Sigmoid colon (tissue), 7 donors: Measurements from ENCODE around the gene MED31. TPM values are rescaled to one million over a fixed set of nuclear protein-coding genes. Genes with fewer than 3 reads are reported as not detected.

ENCODE experiments used
- DNase-seq: peaks from one replicate; pipeline ENCODE4 v3.0.0-alpha.2; 2019
- H3K27ac ChIP-seq, 4 donors: fragments of 200-600 bp; sonication (generic); one replicate each; pipeline ENCODE4 v1.5.1; 2016 to 2019; ENCODE audit warnings: mild to moderate bottlenecking in 1 of 4
- H3K27me3 ChIP-seq, 3 donors: fragments of 200-600 bp; sonication (generic); one replicate each; pipeline ENCODE4 v1.5.1; 2019; ENCODE audit warnings: mild to moderate bottlenecking in 1 of 3
- H3K36me3 ChIP-seq, 4 donors: fragments of 200-600 bp; sonication (generic); one replicate each; pipeline ENCODE4 v1.5.1; 2016 to 2019
- H3K4me1 ChIP-seq, 4 donors: fragments of 200-600 bp; sonication (generic); one replicate each; pipeline ENCODE4 v1.5.1; 2017 to 2019
- H3K4me3 ChIP-seq, 4 donors: fragments of 200-600 bp; sonication (generic); one replicate each; pipeline ENCODE4 v1.5.1; 2017 to 2019; ENCODE audit warnings: mild to moderate bottlenecking in 2 of 4, moderate library complexity in 1 of 4
- H3K9me3 ChIP-seq, 4 donors: fragments of 200-600 bp in 3 of 4; sonication (generic) in 3 of 4; one replicate each; pipeline versions ENCODE4 v1.5.1 to v1.6.1; 2013 to 2019
- EP300 ChIP-seq, 4 donors: sonication (generic); formaldehyde crosslinking; IDR thresholded peaks; one replicate each; pipeline ENCODE4 v1.6.1; 2017; ENCODE audit warnings: antibody characterized with exemption in 4 of 4
- POLR2A ChIP-seq, 2 donors: fragments of 450-650 bp; IDR thresholded peaks; one replicate each; pipeline ENCODE4 v1.6.1; 2016; ENCODE audit warnings: antibody characterized with exemption in 2 of 2, mild to moderate bottlenecking in 2 of 2, moderate library complexity in 2 of 2
- POLR2AphosphoS5 ChIP-seq, 4 donors: sonication (generic); formaldehyde crosslinking; IDR thresholded peaks; one replicate each; pipeline ENCODE4 v1.6.1; 2017; ENCODE audit warnings: antibody characterized with exemption in 4 of 4
- WGBS, 2 donors: extraction: QIAGEN DNeasy Blood & Tissue Kit; methylation state at CpG; one replicate each; pipeline ENCODE4 v1.1.7; 2013; 5-methylcytosine and 5-hydroxymethylcytosine counted together
- intact Hi-C: fragments of 100-400 bp; cut with DNase I; formaldehyde crosslinking; loops from one replicate; pipeline ENCODE4 v1.15.1; 2023
- polyA plus RNA-seq, 3 donors: library from polyadenylated mRNA; stranded (reverse); fragments of 200-250 nt; gene quantifications; one replicate each; pipeline ENCODE4 v1.2.3, GENCODE V29; 2013
- total RNA-seq, 4 donors: library from RNA; depleted of rRNA; stranded (reverse); fragments of >200 nt; gene quantifications; one replicate each; pipeline ENCODE4 v1.1.0, GENCODE V29; 2016
- TF ChIP-seq, protein P1 (sequence below), 4 experiments: fragments of 450-650 bp in 3 of 4; fragments of 200-600 bp in 1 of 4; IDR thresholded peaks; one replicate each; pipeline ENCODE4 v1.5.1; 2016 to 2019; ENCODE audit warnings: antibody characterized with exemption in 4 of 4, mild to moderate bottlenecking in 3 of 4, moderate library complexity in 2 of 4
- donor health status: healthy with polysubstance abuse.
- donor health status: Bipolar disorder and iron deficiency.
- donor health status: healthy.

Gene MED31
- total and polyA plus RNA-seq, 7 donors = 2.0 to 24.0 (median 8.6) TPM

DNA sequence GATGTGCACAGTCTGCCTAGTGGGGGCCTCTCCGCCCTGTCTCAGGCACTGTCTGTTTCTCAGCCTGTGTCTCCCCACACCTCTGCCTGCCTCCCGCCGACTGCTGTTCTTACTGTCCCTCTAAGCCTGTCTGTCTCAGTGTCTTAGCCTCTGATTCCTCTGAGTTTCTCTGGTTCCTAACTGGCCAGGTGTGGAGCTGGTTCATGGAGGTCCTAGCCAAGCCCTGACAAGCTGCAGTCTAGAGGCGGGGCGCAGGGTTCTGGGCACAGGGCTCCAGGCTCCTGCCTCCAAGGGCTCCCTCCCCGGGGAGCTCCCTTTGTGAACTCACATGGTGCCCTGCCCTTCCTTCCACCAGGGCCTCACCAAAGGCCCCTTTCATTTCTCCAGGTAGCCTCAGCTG is 19.6 kb upstream of the MED31 start:
- no peaks in the 10 kb centered on the region for H3K36me3 ChIP-seq

DNA sequence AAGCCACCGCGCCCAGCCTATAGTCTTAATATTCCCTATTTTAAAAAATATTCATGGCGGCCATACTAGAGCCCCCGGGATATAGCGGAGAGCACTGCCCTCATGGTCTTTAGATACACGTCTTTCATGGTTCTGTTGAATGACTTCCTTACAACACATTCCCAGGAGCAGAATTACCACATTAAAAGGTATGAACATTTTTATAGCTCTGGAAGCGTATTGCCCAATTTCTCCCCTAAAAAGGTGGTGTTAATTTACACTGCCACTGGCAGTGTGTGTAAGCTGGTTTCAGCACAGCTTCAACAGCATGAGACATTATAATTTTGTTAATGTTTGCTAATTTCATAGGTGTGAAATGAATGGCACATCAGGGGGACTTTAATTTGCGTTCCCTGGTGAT is 19.2 kb upstream of the MED31 start:
- 91 to 92% methylated on average over 8 of the region's 8 CpGs for WGBS, 2 donors
- TF ChIP-seq POLR2A (IDR thresholded peaks at IDR 0.05) = no peak
- no peak for TF ChIP-seq EP300 (IDR thresholded peaks at IDR 0.05)
- TF ChIP-seq, protein P1, sequence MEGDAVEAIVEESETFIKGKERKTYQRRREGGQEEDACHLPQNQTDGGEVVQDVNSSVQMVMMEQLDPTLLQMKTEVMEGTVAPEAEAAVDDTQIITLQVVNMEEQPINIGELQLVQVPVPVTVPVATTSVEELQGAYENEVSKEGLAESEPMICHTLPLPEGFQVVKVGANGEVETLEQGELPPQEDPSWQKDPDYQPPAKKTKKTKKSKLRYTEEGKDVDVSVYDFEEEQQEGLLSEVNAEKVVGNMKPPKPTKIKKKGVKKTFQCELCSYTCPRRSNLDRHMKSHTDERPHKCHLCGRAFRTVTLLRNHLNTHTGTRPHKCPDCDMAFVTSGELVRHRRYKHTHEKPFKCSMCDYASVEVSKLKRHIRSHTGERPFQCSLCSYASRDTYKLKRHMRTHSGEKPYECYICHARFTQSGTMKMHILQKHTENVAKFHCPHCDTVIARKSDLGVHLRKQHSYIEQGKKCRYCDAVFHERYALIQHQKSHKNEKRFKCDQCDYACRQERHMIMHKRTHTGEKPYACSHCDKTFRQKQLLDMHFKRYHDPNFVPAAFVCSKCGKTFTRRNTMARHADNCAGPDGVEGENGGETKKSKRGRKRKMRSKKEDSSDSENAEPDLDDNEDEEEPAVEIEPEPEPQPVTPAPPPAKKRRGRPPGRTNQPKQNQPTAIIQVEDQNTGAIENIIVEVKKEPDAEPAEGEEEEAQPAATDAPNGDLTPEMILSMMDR (IDR thresholded peaks at IDR 0.05) = no peak
- TF ChIP-seq POLR2AphosphoS5 (IDR thresholded peaks at IDR 0.05) = no peak
- no peak overlapping the region for H3K4me3 ChIP-seq
- no peaks in the 10 kb centered on the region for H3K9me3 ChIP-seq
- no peak overlapping the region for H3K27ac ChIP-seq
- no peak for DNase-seq
- no peaks in the 10 kb centered on the region for H3K36me3 ChIP-seq
- H3K4me1 ChIP-seq = no peaks in the 10 kb centered on the region
- H3K27me3 ChIP-seq = peaks cover 0 to 6% (median 0%) of the 10 kb centered on the region in 3 donors
- intact Hi-C loops = no loop called here

More for the DNA sequence above, 19.6 kb upstream of the MED31 start:
- Histone ChIP-seq H3K4me1 (no peaks in the 10 kb centered on the region), H3K27me3 (peaks cover 0 to 6% (median 0%) of the 10 kb centered on the region in 3 donors), H3K9me3 (no peaks in the 10 kb centered on the region), H3K27ac (no peak overlapping the region), H3K4me3 (no peak overlapping the region)
- WGBS, 2 donors = 83 to 91% methylated on average over 6 of the region's 6 CpGs
- intact Hi-C loops = no loop called here
- TF ChIP-seq POLR2AphosphoS5 (IDR thresholded peaks at IDR 0.05) (no peak), EP300 (IDR thresholded peaks at IDR 0.05) (no peak), POLR2A (IDR thresholded peaks at IDR 0.05) (no peak)
- TF ChIP-seq, protein P1 (IDR thresholded peaks at IDR 0.05) = no peak
- DNase-seq = no peak

DNA sequence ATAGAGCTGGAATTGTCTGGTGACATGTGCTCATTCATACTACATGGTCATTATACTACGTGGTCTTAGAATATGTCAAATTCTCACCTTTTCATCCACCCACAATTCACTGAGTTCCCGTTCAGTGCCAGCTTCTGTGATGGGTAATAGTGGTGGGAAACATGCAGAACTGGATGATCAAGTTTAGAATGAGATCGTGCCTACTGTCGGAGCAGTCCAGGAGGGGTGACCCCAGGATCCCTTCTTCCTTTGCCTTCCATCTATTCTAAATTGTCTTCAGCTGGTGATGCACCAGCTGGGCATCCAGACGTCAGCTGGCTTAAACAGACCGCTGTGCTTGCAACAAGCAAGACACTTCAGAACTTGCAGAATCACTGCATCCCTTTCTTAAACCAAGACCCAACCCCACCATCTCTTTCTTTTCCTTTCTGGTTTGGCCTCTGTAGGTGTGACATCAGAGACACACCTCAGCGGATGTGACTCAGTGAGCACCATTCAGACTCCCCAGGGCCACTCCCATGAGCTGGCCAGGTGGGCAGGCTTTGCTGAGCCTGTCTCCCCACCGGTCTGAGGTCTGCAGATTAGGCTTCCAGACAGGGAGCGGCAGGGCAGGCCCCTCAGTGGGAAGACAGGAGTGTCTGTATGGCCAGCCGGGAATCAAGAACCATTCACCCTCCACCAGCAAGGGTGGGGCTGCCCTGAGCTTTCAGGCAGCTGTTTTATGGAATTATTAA is 18.2 kb upstream of the MED31 start:
- intact Hi-C loops = loop anchor here (5.0 kb wide), 2 partner anchors 243 to 333 kb away; no protein-coding TSS in a partner anchor
- peaks cover 0 to 6% (median 0%) of the 10 kb centered on the region in 3 donors for H3K27me3 ChIP-seq
- H3K4me3 ChIP-seq = no peak overlapping the region
- TF ChIP-seq, protein P1 (IDR thresholded peaks at IDR 0.05) = no peak
- TF ChIP-seq POLR2A (IDR thresholded peaks at IDR 0.05) = no peak
- no peak for TF ChIP-seq EP300 (IDR thresholded peaks at IDR 0.05)
- TF ChIP-seq POLR2AphosphoS5 (IDR thresholded peaks at IDR 0.05) = no peak
- DNase-seq = no peak
- H3K27ac ChIP-seq = no peak overlapping the region
- H3K4me1 ChIP-seq = no peaks in the 10 kb centered on the region
- no peaks in the 10 kb centered on the region for H3K9me3 ChIP-seq
- WGBS, 2 donors = 48 to 80% methylated on average over 10 of the region's 10 CpGs
- no peaks in the 10 kb centered on the region for H3K36me3 ChIP-seq

DNA sequence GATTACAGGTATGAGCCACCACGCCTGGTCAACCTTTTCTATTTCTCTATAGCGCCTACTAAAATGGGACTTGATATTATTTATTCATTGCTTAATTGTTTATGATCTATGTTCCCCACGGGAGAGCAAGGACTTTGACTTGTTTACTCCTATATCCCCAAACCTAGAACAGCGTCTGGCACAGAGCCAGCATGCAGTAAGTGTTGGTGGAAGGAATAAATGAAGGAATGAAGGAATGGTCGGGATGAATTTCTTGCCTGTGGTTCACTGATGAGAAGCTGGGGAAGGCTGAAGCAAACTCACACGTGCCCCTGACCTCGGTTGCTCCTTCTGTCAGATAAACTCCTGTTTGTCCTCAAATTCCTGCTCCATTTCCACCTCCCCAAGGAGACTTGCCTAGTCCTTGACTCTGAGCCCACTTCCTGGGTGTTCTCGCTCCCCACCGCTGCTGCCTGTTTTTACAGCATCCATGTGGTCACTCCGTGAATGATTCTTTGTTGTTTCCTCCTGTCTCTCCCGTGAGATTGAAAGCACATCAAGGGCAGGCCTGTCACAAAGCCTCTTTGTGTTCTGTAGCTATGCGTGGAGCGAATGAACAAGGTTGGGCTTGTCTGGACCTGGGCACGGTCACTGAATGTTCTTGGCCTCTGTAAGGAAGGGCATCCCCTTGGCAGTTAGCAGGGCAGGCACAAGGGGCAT is 17.5 kb upstream of the MED31 start:
- DNase-seq = no peak
- WGBS, 2 donors = 49 to 81% methylated on average over 14 of the region's 14 CpGs
- TF ChIP-seq POLR2AphosphoS5 (IDR thresholded peaks at IDR 0.05) (no peak), POLR2A (IDR thresholded peaks at IDR 0.05) (no peak), EP300 (IDR thresholded peaks at IDR 0.05) (no peak)
- TF ChIP-seq, protein P1 (IDR thresholded peaks at IDR 0.05) = no peak
- no peaks in the 10 kb centered on the region for H3K9me3 ChIP-seq
- peaks cover 0 to 6% (median 0%) of the 10 kb centered on the region in 3 donors for H3K27me3 ChIP-seq
- H3K4me1 ChIP-seq = no peaks in the 10 kb centered on the region
- intact Hi-C loops = loop anchor here (5.0 kb wide), 2 partner anchors 243 to 333 kb away; no protein-coding TSS in a partner anchor
- H3K27ac ChIP-seq = no peak overlapping the region
- no peak overlapping the region for H3K4me3 ChIP-seq
- no peaks in the 10 kb centered on the region for H3K36me3 ChIP-seq
